ENCODE results near the gene KRTAP22-1.

The KRTAP22-1 gene

DNA sequence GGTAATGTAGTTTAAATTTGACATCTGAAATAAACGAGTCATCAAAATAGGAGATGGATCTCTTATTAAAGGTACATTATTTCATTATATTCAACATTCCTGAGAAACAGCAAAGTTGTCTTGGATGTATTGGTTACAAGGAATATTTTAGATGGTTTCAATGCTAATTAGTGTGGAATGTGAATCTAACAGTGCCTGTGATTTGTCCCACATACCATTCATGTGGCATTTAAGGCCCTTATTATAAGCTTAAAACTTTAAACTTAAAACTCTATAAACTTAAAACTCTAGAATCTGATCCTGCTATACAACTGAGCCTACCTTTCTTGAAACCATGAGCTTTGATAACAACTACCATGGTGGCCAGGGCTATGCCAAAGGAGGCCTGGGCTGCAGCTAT is at the start of gene KRTAP22-1:
TSS of gene KRTAP22-1 (plus strand) at position 301 of the 400 bp plus-strand sequence.
- no peak for DNase-seq

DNA sequence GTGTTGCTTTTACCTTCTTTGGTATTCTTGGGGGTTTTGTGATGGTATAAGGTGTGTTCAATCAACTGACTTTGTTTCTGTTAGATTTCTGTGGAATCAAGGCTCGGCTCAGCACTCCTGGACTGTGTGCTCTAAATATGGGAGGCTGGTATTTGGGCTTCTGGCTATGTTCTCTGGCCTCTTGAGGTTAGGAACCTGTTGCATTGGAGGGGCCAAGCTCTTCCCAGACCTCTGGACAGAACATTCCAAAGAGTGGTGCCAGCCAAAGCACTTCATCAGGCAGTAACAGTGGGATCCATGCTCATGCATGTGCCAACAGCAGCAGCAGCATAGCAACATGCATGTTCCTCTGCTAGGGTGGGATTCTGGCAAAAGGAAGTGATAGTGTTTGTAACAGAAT is 48.1 kb upstream of the KRTAP22-1 start:
- DNase-seq: no peak

GRCh38 chr21:30555095-30555494 is 45.8 kb upstream of the KRTAP22-1 start:
- DNase-seq: no peak

- DNase-seq: no peak
These were observed 39.5 kb upstream of the KRTAP22-1 start, which contains the start of gene KRTAP19-7 for GRCh38 chr21:30561264-30561895. Gene KRTAP19-7, minus strand, starts transcription at chr21:30561314. Its CDS starts 25 bp downstream, at chr21:30561289.

DNA sequence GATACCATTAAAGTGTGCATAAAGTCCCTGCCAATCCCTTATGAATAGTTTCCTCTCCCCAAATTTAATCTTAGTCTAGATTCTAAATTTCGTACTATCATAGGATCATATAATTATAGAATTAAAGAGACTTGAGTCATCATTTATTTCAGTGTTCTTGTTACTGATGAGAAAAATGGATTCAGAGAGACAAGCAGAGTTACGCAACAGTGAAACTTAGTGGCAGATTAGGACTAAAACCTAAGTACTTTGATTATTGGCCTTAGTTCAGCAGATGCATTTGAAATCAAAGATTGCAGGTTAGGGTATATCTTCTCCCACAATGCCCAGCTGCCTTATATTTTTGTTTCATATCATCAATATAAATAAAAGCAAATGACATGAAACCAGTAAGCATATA is 38.9 kb upstream of the KRTAP22-1 start:
- DNase-seq: no peak

- DNase-seq: no peak
These were observed 37.8 kb upstream of the KRTAP22-1 start for GRCh38 chr21:30563072-30563471.

- DNase-seq: no peak
These were observed 37.3 kb upstream of the KRTAP22-1 start for GRCh38 chr21:30563630-30564029.

DNA sequence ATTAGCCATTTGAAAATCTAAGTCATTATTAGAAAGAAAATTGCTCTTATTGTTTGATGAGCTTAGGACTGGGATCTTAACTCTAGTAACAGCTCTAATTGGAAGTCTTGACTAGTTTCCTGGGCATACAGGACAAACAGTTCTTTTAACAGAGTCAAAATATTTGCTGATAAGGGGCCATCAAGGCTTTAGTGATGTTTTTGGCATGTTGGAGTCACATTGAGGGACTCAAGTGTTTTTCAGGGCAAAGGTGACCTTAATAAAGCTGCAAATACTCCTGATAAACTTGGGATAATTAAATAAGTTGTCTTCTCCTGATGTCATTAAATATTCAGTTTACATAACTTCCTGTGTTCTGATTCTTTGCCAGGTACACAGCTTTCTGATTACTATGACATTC is 33.3 kb upstream of the KRTAP22-1 start:
- no peak for DNase-seq

DNA sequence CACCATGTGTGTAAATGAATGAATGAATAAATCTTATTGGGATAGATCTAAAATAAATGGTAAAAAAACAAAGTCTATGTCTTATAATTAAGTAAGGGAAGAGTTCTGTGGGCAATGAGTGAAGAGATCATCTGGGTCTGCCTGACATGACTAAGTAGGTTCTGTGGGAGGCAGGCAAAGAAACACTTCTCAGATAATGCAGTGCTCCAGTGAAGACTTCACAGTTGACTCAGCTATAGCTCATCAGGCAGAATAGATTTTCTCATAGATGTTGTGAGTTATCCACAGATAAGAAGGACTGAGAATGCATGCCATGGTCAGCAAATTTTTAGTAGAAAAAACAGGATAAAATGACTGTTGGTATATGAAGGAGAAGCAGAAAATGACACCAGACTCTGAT is 23.1 kb upstream of the KRTAP22-1 start:
- DNase-seq: no peak

- DNase-seq: no peak
These were observed 21.5 kb upstream of the KRTAP22-1 start for GRCh38 chr21:30579346-30579745.

- no peak for DNase-seq
These were observed 20.8 kb upstream of the KRTAP22-1 start for GRCh38 chr21:30580132-30580531.

DNA sequence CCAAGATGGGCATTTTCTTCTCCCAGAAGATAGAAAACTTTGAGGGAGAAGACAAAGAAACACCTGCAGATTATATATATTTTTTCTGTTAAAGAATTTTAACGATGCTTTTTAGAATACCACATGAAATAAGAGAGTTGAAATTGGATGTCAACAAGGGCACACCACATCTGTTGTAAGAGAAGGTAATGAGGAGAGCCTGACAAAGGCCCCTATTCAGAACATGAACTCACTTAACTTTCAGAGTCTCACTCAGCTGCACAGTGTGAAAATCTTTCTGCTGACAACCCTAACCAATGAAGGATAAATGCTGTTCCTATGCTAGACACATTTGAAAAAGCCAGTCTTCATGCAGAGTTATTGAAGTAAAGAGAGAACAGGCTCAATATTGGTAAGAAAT is 18.0 kb upstream of the KRTAP22-1 start:
- no peak for DNase-seq

GRCh38 chr21:30590297-30590696 is 10.6 kb upstream of the KRTAP22-1 start, which contains the start of gene KRTAP22-2:
Gene KRTAP22-2, minus strand, starts transcription at chr21:30590397.
- no peak for DNase-seq

DNA sequence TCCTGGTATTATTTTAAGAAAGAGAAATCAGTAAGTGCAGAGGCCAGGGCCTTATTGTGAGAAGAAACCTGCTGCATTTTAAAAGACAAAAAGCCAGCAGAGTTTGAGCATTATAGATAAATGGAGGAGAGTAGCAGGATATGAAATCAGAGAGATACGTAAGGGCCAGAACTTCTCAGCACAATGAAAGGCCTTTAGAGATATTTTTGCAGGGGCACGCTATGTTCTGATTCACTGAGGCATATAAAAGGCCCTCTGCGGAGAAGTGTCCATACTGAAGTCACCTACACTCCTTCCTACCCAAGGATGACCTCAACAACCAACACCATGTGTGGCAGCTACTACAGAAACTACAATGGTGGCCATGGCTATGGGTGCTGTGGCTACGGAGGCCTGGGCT is 8.7 kb upstream of the KRTAP22-1 start, which contains the start of gene KRTAP6-3:
TSS of gene KRTAP6-3 (plus strand) at position 301 of the 400 bp plus-strand sequence. CDS start at position 307, 6 bp downstream.
- DNase-seq: no peak

GRCh38 chr21:30598802-30599201 is 2.1 kb upstream of the KRTAP22-1 start, which contains the start of gene KRTAP6-2:
Gene KRTAP6-2, minus strand, starts transcription at chr21:30598902. Its CDS starts 28 bp downstream, at chr21:30598874.
- no peak for DNase-seq

GRCh38 chr21:30605968-30606367 is 5.1 kb downstream of the KRTAP22-1 start:
- DNase-seq: no peak

- no peak for DNase-seq
These were observed 11.2 kb downstream of the KRTAP22-1 start for GRCh38 chr21:30612132-30612531.

DNA sequence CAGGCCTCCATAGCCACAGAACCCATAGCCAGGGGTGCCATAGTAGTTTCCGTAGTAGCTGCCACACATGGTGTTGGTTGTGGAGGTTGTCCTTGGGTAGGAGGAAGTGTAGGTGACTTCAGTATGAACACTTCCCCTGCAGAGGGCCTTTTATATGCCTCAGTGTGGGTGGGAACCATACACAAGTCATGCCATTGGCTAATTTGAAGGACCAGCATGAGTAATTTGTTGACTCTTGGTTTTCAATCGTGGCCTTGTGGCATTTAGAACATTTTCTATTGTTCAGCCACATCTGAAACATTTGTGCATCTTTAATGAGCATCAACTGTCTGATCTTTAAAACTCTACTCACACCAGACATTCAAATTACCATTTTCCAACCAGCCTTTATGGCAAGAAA is 12.9 kb downstream of the KRTAP22-1 start, which contains the start of gene KRTAP6-1:
TSS of gene KRTAP6-1 (minus strand) at position 95 of the 400 bp plus-strand sequence. CDS start at position 69, 26 bp downstream.
- no peak for DNase-seq

DNA sequence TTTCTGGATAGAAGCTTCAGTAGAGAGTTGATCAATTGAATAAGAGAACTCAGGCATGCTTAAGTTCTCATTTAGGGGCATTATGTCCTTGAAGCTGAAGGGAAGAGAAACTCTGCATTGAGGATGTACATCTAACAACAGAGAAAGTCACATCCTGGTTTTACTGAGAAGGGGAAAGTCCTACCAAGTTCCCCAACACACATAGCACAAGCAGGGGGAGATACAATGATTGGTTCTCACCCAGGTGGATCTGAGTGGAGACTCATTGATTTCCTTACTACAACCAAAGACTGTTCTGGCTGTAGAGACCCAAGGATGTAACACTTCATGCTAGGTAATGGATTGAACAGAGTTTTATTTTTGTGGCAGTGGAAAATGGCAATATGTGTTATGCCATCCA is 14.3 kb downstream of the KRTAP22-1 start:
- no peak for DNase-seq

- no peak for DNase-seq
These were observed 15.2 kb downstream of the KRTAP22-1 start, which contains the start of gene KRTAP20-1 for GRCh38 chr21:30616125-30616524. Gene KRTAP20-1, plus strand, starts transcription at chr21:30616425. Its CDS starts 30 bp downstream, at chr21:30616455.

- no peak for DNase-seq
These were observed 19.2 kb downstream of the KRTAP22-1 start for GRCh38 chr21:30620080-30620479.

- no peak for DNase-seq
These were observed 19.6 kb downstream of the KRTAP22-1 start, which contains the start of gene KRTAP20-4 for GRCh38 chr21:30620522-30620921. Gene KRTAP20-4, plus strand, starts transcription at chr21:30620627.

GRCh38 chr21:30623362-30623761 is 22.5 kb downstream of the KRTAP22-1 start:
- no peak for DNase-seq

GRCh38 chr21:30625449-30626165 is 24.7 kb downstream of the KRTAP22-1 start:
- DNase-seq: no peak
